ENCODE results near the gene FLAD1. TPM values are rescaled to one million over a fixed set of nuclear protein-coding genes. Genes with fewer than 3 reads are reported as not detected.

Gene FLAD1
- total RNA-seq, 2 donors from 2014 or later, result 34.6 to 68.3 TPM

Other genes starting within 250 kb of the FLAD1 start
- gene KCNN3, start 113.1 kb upstream of the FLAD1 start, total RNA-seq, result under 1 TPM; 0.11 to 0.37 TPM
- gene PMVK, start 46.6 kb upstream of the FLAD1 start, total RNA-seq, result 10 to 100 TPM; 38.6 to 66.9 TPM
- 100 to 1,000 TPM in 1 of 2 donors, 10 to 100 TPM in 1; 61.9 to 118 TPM for gene PBXIP1, start 27.2 kb upstream of the FLAD1 start, total RNA-seq
- gene PYGO2, start 21.6 kb upstream of the FLAD1 start, total RNA-seq, result 10 to 100 TPM; 35.6 to 39.2 TPM
- 10 to 100 TPM; 60.9 to 62.0 TPM for gene SHC1, start 12.6 kb upstream of the FLAD1 start, total RNA-seq
- gene CKS1B, start 8.7 kb upstream of the FLAD1 start, total RNA-seq, result 100 to 1,000 TPM; 162 to 188 TPM
- under 1 TPM; 0.77 to 0.97 TPM for gene LENEP, start 10.2 kb downstream of the FLAD1 start, total RNA-seq
- gene ZBTB7B, start 19.5 kb downstream of the FLAD1 start, total RNA-seq, result 100 to 1,000 TPM in 1 of 2 donors, 10 to 100 TPM in 1; 94.5 to 140 TPM
- 1 to 10 TPM in 1 of 2 donors, under 1 TPM in 1; 0.67 to 2.2 TPM for gene DCST2, start 50.4 kb downstream of the FLAD1 start, total RNA-seq
- gene DCST1, start 50.5 kb downstream of the FLAD1 start, total RNA-seq, result not detected
- 10 to 100 TPM; 53.2 to 86.6 TPM for gene ADAM15, start 68.0 kb downstream of the FLAD1 start, total RNA-seq
- 1 to 10 TPM; 4.6 to 7.0 TPM for gene EFNA4, start 80.4 kb downstream of the FLAD1 start, total RNA-seq
- 10 to 100 TPM in 1 of 2 donors, 1 to 10 TPM in 1; 4.1 to 10.8 TPM for gene EFNA3, start 95.5 kb downstream of the FLAD1 start, total RNA-seq
- under 1 TPM in 1 of 2 donors, not detected in 1; 0.48 TPM for gene EFNA1, start 144.5 kb downstream of the FLAD1 start, total RNA-seq
- gene SLC50A1, start 152.5 kb downstream of the FLAD1 start, total RNA-seq, result 10 to 100 TPM; 42.8 to 47.3 TPM
- gene DPM3, start 157.2 kb downstream of the FLAD1 start, total RNA-seq, result 10 to 100 TPM; 29.4 to 40.6 TPM
- gene KRTCAP2, start 190.0 kb downstream of the FLAD1 start, total RNA-seq, result 100 to 1,000 TPM; 108 to 166 TPM
- gene TRIM46, start 190.5 kb downstream of the FLAD1 start, total RNA-seq, result 10 to 100 TPM; 10.6 to 16.6 TPM
- gene THBS3, start 224.6 kb downstream of the FLAD1 start, total RNA-seq, result 10 to 100 TPM; 11.8 to 26.8 TPM
- gene MTX1, start 225.4 kb downstream of the FLAD1 start, total RNA-seq, result 10 to 100 TPM; 31.3 to 59.9 TPM

Data from activated T-helper 17 cell treated with anti-CD3 and anti-CD28 coated beads, Interleukin-2, amount 50 U/mL, for 72 hours (primary cell).